Loucy (cell line): ENCODE data around the gene CDH13.

Experiments
- CTCF ChIP-seq: fragments of 200-600 bp; sonication (generic); conservative IDR thresholded peaks from 2 replicates; pipeline ENCODE4 v1.5.1; 2014; ENCODE audit warnings: mild to moderate bottlenecking, antibody characterized with exemption, low read length
- EZH2phosphoT487 ChIP-seq: fragments of 200-600 bp; IDR thresholded peaks from 2 replicates; pipeline ENCODE4 v1.6.1; 2018; ENCODE audit warnings: antibody characterized with exemption, mild to moderate bottlenecking, moderate library complexity, borderline replicate concordance

GRCh38 chr16:83238949-83239691 lies 612.4 kb downstream of the CDH13 start:
- no peak for TF ChIP-seq CTCF
- TF ChIP-seq EZH2phosphoT487 = no peak
